ENCODE results near the gene HDAC3.

The HDAC3 gene

GRCh38 chr5:141640698-141641097, 4.0 kb upstream of the HDAC3 start:
- POLR2A ChIA-PET: no interaction called here
- Histone ChIP-seq H3K4me1 (ENCODE audit: control insufficient read depth, insufficient read depth, low read length) (no peaks in the 10 kb centered on the region; the same call in 1 of the 2 replicates), H3K4me3 (ENCODE audit: low read depth, low read length) (no peak overlapping the region), H3K27ac (ENCODE audit: extremely low read depth, low read depth, low read length) (no peak overlapping the region), H3K9me3 (ENCODE audit: control insufficient read depth, insufficient read depth, low read depth, low read length) (no peaks in the 10 kb centered on the region), H3K36me3 (ENCODE audit: control insufficient read depth in 2 of 2, insufficient read depth in 1 of 2, low read length in 2 of 2) (peaks cover 0 to 32% of the 10 kb centered on the region in 2 experiments; a peak in 1 of 3 replicates)
- no peak for TF ChIP-seq ZNF692 (tag by site-specific recombination; IDR thresholded peaks at IDR 0.05)
- TF ChIP-seq SCRT2 (tag by site-specific recombination; IDR thresholded peaks at IDR 0.05): 0 out of 2 replicates have a peak, but pooled peaks have one; percentile 38
- CTCF ChIA-PET: interaction anchor here (0.7 to 1.7 kb wide), 2 partner anchors 8 to 22 kb away, joined by 3 to 4 read pairs; partner anchors contain the start of gene DIAPH1

GRCh38 chr5:141640051-141640415, 3.4 kb upstream of the HDAC3 start:
- H3K9me3 ChIP-seq (ENCODE audit: control insufficient read depth, insufficient read depth, low read depth, low read length): no peaks in the 10 kb centered on the region
- ChIA-PET POLR2A (interaction anchor here (0.5 kb wide), 1 partner anchor 33 kb away, joined by 3 read pairs; no protein-coding TSS in a partner anchor), CTCF (interaction anchor here (0.8 to 1.7 kb wide), 3 partner anchors 21 to 321 kb away, joined by 3 to 4 read pairs (median 4); partner anchors contain the start of gene DIAPH1)
- no peaks in the 10 kb centered on the region; the same call in 1 of the 2 replicates for H3K4me1 ChIP-seq (ENCODE audit: control insufficient read depth, insufficient read depth, low read length)
- H3K27ac ChIP-seq (ENCODE audit: extremely low read depth, low read depth, low read length): no peak overlapping the region
- no peak overlapping the region for H3K4me3 ChIP-seq (ENCODE audit: low read depth, low read length)
- peaks cover 0 to 26% of the 10 kb centered on the region in 2 experiments; a peak in 1 of 3 replicates for H3K36me3 ChIP-seq (ENCODE audit: control insufficient read depth in 2 of 2, insufficient read depth in 1 of 2, low read length in 2 of 2)
- TF ChIP-seq EGR2 (tag by site-specific recombination; IDR thresholded peaks at IDR 0.05; ENCODE audit: low read depth) (no peak), ZNF629 (tag by site-specific recombination; IDR thresholded peaks at IDR 0.05) (no peak), ZNF354C (tag by site-specific recombination; IDR thresholded peaks at IDR 0.05; ENCODE audit: borderline replicate concordance, low read depth) (no peak), ZNF792 (tag by site-specific recombination; IDR thresholded peaks at IDR 0.05) (no peak), GLI4 (tag by site-specific recombination; IDR thresholded peaks at IDR 0.05) (no peak), ZNF449 (tag by site-specific recombination; IDR thresholded peaks at IDR 0.05) (no peak), ZNF510 (tag by site-specific recombination; IDR thresholded peaks at IDR 0.05; ENCODE audit: insufficient replicate concordance) (no peak), ZNF138 (tag by site-specific recombination; IDR thresholded peaks at IDR 0.05; ENCODE audit: borderline replicate concordance) (no peak), SALL2 (tag by site-specific recombination; IDR thresholded peaks at IDR 0.05; ENCODE audit: borderline replicate concordance) (no peak), ZNF670 (tag by site-specific recombination; IDR thresholded peaks at IDR 0.05; ENCODE audit: low read depth) (no peak), ZNF658 (tag by site-specific recombination; IDR thresholded peaks at IDR 0.05) (no peak), MYNN (tag by site-specific recombination; IDR thresholded peaks at IDR 0.05; ENCODE audit: borderline replicate concordance) (no peak), ZNF112 (tag by site-specific recombination; IDR thresholded peaks at IDR 0.05) (no peak), REST (tag by site-specific recombination; IDR thresholded peaks at IDR 0.05) (no peak), ZNF169 (tag by site-specific recombination; IDR thresholded peaks at IDR 0.05) (no peak), ZNF530 (tag by site-specific recombination; IDR thresholded peaks at IDR 0.05; ENCODE audit: low read depth) (no peak), ZNF350 (tag by site-specific recombination; IDR thresholded peaks at IDR 0.05) (no peak), ZNF211 (tag by site-specific recombination; IDR thresholded peaks at IDR 0.05; ENCODE audit: low read depth) (no peak)

Data from HEK293 (cell line).